GM13976 (cell line): ENCODE measurements around the gene BAG3.

ENCODE experiments used
- DNase-seq: peaks from one replicate; pipeline ENCODE4 v3.0.0; 2012; ENCODE audit warnings: low spot score
- in situ Hi-C: fragments of 300-500 bp; cut with MboI; formaldehyde crosslinking; loops from one replicate; pipeline ENCODE4 v1.12.0; 2022; ENCODE audit warnings: low sequenced_read_pairs, mixed read lengths, inconsistent platforms; ENCODE audit not compliant: unreplicated experiment
- TF ChIP-seq, protein P1 (sequence below): IDR thresholded peaks from 2 replicates; pipeline ENCODE4 v1.5.1; 2012; ENCODE audit warnings: borderline replicate concordance, mild to moderate bottlenecking; ENCODE audit not compliant: insufficient read depth; ENCODE audit errors: extremely low read depth, missing control alignments, control extremely low read depth

The BAG3 gene

DNA sequence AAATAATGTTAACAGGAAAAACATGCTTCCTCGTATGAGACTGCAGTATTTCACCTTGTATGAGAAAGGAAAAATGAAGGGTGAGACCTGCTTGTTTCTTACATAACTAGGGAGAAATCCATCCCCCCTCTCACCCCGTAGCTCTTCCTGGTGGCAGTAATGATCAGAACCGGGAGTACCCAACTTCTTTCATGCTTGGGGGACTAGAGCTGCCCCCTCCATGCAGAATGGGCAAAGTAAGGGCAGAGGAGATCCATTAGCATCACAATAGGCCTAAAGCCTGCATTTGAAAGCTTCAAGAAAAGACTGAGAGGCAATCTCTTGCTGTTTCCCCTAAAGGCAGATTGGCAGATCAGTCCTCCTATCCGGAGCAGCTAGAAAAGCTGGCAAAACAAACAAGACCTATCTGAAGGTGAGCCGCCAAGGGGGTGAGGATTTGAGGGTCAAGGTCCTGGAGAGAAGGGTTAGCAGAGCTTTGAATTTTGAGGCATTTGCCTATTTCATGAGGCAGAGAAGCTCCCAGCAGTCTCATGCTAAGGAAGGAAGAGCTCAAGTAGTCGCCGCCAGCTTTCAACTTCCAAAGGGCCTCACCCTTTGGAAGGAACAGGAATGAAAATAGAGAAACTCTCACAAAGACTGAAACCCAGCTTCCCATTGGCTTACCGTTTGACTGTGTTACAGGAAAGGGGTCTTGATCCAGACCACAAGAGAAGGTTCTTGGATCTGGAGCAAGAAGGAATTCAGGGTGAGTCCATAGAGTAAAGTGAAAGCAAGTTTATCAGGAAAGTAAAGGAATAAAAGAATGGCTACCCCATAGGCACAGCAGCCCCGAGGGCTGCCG lies 36.2 kb downstream of the BAG3 start:
- TF ChIP-seq, protein P1, sequence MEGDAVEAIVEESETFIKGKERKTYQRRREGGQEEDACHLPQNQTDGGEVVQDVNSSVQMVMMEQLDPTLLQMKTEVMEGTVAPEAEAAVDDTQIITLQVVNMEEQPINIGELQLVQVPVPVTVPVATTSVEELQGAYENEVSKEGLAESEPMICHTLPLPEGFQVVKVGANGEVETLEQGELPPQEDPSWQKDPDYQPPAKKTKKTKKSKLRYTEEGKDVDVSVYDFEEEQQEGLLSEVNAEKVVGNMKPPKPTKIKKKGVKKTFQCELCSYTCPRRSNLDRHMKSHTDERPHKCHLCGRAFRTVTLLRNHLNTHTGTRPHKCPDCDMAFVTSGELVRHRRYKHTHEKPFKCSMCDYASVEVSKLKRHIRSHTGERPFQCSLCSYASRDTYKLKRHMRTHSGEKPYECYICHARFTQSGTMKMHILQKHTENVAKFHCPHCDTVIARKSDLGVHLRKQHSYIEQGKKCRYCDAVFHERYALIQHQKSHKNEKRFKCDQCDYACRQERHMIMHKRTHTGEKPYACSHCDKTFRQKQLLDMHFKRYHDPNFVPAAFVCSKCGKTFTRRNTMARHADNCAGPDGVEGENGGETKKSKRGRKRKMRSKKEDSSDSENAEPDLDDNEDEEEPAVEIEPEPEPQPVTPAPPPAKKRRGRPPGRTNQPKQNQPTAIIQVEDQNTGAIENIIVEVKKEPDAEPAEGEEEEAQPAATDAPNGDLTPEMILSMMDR: no peak
- DNase-seq: no peak
- in situ Hi-C loops: loop anchor here (10.0 to 25.0 kb wide), 2 partner anchors 167 to 650 kb away; no protein-coding TSS in a partner anchor

DNA sequence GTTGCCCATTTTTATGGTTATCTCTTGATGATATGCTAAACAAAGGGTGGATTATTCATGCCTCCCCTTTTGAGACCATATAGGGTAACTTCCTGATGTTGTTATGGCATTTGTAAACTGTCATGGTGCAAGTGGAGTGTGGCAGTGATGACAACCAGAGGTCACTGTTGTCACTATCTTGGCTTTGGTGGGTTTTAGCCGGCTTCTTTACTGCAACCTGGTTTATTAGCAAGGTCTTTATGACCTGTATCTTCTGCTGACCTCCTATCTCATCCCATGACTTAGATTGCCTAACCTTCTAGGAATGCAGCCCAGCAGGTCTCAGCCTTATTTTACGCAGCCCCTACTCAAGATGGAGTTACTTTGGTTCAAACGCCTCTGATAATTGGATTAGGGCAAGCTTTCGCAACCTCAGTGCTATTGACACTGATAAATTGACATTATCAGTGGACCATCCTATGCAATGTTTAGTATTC lies 36.9 kb downstream of the BAG3 start:
- DNase-seq: peak; percentile 24
- in situ Hi-C loops: loop anchor here (10.0 to 25.0 kb wide), 2 partner anchors 167 to 649 kb away; no protein-coding TSS in a partner anchor
- TF ChIP-seq, protein P1: peak; percentile 53

DNA sequence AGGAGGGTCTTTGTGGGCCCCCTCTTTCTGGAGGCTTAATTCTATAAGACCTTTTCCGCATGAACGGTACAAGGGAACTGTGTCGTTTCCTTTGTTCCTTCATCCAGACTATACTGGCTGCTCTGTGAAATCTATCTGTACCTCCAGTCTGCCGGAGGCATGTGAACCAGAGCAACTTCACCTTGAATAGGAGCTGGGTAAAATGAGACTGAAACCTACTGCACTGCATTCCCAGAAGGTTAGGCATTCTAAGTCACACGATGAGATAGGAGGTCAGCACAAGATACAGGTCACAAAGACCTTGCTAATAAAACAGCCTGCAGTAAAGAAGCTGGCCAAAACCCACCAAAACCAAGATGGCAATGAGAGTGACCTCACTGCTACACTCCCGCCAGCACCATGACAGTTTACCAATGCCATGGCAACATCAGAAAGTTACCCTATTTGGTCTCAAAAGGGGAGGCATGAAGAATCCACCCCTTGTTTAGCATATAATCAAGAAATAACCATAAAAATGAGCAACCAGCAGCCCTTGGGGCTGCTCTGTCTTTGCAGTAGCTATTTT lies 37.9 kb downstream of the BAG3 start:
- no peak for DNase-seq
- in situ Hi-C loops: loop anchor here (10.0 to 25.0 kb wide), 2 partner anchors 166 to 648 kb away; no protein-coding TSS in a partner anchor
- TF ChIP-seq, protein P1: no peak

DNA sequence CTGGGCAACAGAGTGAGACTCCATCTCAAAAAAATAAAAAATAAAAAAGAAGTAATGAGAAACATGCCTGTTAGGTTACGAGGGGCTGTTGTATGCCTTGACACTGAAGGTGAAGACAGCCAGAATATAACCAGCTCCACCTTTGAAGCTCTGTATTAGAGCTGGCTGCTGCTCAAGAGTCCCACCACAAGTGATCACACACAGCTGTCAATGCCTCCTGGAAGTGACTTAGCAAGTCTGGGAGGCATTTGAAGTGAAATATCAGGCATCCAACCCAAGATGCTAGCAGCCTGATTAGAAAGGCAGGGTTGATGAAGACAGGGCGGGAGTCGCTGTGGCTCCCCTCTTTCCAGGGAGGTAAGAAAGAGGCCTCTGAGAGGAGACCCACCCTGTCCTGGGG lies 40.5 kb downstream of the BAG3 start:
- TF ChIP-seq, protein P1: no peak
- in situ Hi-C loops: loop anchor here (5.0 to 25.0 kb wide), 2 partner anchors 36 to 646 kb away; partner anchors contain the start of gene INPP5F
- DNase-seq: no peak

DNA sequence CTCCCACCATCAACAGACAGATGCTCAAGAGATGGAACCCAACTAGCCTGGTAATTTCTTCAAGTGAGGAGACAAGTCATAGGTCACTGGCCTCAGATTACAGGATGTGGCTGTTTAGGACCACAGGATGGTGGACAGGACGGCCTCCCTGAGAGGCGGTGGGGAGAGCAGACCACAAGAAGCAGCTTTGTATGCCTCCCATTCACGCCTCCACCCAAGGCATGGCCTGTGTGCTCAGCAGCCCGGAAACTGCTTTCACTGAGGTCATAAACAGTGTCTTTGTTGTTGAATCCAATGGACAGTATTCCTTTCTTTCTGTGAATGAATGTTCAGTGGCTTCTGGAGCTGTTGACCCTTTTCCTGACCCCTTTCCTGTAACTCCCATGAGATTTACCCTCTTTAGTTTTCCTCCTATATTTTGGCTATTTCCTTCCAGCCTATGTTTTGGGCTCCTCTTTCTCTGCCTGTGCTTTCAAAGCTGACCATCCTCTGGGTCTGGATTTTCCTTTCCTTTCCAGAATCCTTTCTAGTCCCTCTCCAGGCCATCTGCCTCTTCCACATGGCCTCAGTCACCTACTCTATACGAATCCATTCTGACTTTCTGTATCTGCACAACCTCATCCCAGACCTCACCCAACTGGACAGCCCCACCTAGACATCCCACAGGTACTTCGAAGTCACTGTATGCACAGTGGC lies 42.2 kb downstream of the BAG3 start:
- DNase-seq: peak; percentile 85
- in situ Hi-C loops: loop anchor here (5.0 to 25.0 kb wide), 2 partner anchors 34 to 644 kb away; partner anchors contain the start of gene INPP5F
- TF ChIP-seq, protein P1: no peak

DNA sequence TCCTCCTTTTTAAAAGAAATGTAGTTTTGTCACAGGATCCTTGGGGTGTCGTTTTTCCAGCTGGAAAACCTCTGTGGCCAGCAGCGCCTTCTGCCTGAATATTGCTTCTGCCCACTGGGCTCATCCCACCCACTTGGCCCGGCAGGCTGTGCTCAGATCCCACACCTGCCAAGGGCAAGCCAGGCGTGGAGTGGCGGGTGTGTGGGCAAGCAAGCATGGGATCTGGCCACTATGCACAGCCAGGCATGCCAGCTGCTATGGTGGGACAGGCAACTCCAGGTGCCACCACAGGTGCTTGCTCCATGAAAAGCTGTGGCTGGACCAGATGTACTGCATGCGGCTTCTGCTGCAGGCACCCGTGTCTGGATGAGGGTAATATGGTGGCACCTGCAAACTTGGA lies 43.4 kb downstream of the BAG3 start:
- DNase-seq: no peak
- TF ChIP-seq, protein P1: no peak
- in situ Hi-C loops: loop anchor here (5.0 to 25.0 kb wide), 2 partner anchors 33 to 643 kb away; partner anchors contain the start of gene INPP5F
